ENCODE results near the gene FCN1.

GRCh38 chr9:134950386-134951210 is 32.9 kb upstream of the FCN1 start:
- TF ChIP-seq PHF8 (IDR thresholded peaks at IDR 0.05; ENCODE audit: borderline replicate concordance, low read length), result no peak
- TF ChIP-seq SREBF2 (CRISPR knock-in tag; IDR thresholded peaks at IDR 0.05), result no peak
- TF ChIP-seq HOMEZ (CRISPR knock-in tag; IDR thresholded peaks at IDR 0.05), result no peak
- TF ChIP-seq CTCF (IDR thresholded peaks at IDR 0.05 in 2 of 3, conservative IDR thresholded peaks at IDR 0.05 in 1 of 3; ENCODE audit: insufficient read depth in 2 of 3, low read depth in 1 of 3, low read length in 3 of 3), result no peak
- no peak for TF ChIP-seq ZKSCAN3 (CRISPR knock-in tag; IDR thresholded peaks at IDR 0.05)
- TF ChIP-seq THAP12 (CRISPR knock-in tag; IDR thresholded peaks at IDR 0.05), result no peak
- TF ChIP-seq TAF1 (IDR thresholded peaks at IDR 0.05; ENCODE audit: control insufficient read depth, extremely low read depth, insufficient read depth, low read length, severe bottlenecking), result no peak
- no peak for TF ChIP-seq ATF7 (IDR thresholded peaks at IDR 0.05)
